HepG2 (cell line): ENCODE measurements around the gene ZNF620. TPM values are rescaled to one million over a fixed set of nuclear protein-coding genes. Genes with fewer than 3 reads are reported as not detected.

Experiments
- GFI1 ChIP-seq: sonication (generic); formaldehyde crosslinking; IDR thresholded peaks from 2 replicates; pipeline ENCODE4 v1.5.0; 2020; ENCODE audit warnings: missing genetic modification reagents, mild to moderate bottlenecking, borderline replicate concordance
- HMGXB4 ChIP-seq, 2 experiments: sonication (generic) in 1 of 2; formaldehyde crosslinking in 1 of 2; IDR thresholded peaks; 2 replicates each; pipeline versions ENCODE4 v1.4.0 to v1.6.1; 2018 to 2020; ENCODE audit warnings: missing genetic modification reagents in 2 of 2, borderline replicate concordance in 1 of 2, low read depth in 1 of 2, mild to moderate bottlenecking in 1 of 2, missing biosample characterization in 1 of 2
- NCOA1 ChIP-seq: sonication (generic); formaldehyde crosslinking; IDR thresholded peaks from 2 replicates; pipeline ENCODE4 v1.9.0; 2021; ENCODE audit warnings: missing genetic modification reagents
- NFE2 ChIP-seq: sonication (generic); formaldehyde crosslinking; IDR thresholded peaks from 2 replicates; pipeline ENCODE4 v1.4.0; 2020; ENCODE audit warnings: missing genetic modification reagents
- ZBED4 ChIP-seq: sonication (generic); formaldehyde crosslinking; IDR thresholded peaks from 2 replicates; pipeline ENCODE4 v1.4.0; 2020; ENCODE audit warnings: missing genetic modification reagents, borderline replicate concordance
- ZBTB37 ChIP-seq: sonication (generic); formaldehyde crosslinking; IDR thresholded peaks from 2 replicates; pipeline ENCODE4 v1.4.0; 2020; ENCODE audit warnings: mild to moderate bottlenecking, missing genetic modification reagents
- ZBTB7B ChIP-seq: sonication (generic); formaldehyde crosslinking; IDR thresholded peaks from 2 replicates; pipeline ENCODE4 v1.4.0; 2020; ENCODE audit warnings: missing genetic modification reagents
- ZFP82 ChIP-seq: sonication (generic); formaldehyde crosslinking; IDR thresholded peaks from 2 replicates; pipeline ENCODE4 v1.5.1; 2020; ENCODE audit warnings: mild to moderate bottlenecking, missing genetic modification reagents, borderline replicate concordance
- ZNF496 ChIP-seq: sonication (generic); formaldehyde crosslinking; IDR thresholded peaks from 2 replicates; pipeline ENCODE4 v1.8.1; 2023; ENCODE audit warnings: mild to moderate bottlenecking, moderate library complexity, missing genetic modification reagents; ENCODE audit not compliant: insufficient replicate concordance
- ZNF691 ChIP-seq: sonication (generic); formaldehyde crosslinking; IDR thresholded peaks from 2 replicates; pipeline ENCODE4 v1.4.0; 2020; ENCODE audit warnings: missing genetic modification reagents, low read depth, mild to moderate bottlenecking, borderline replicate concordance
- polyA plus RNA-seq, 8 experiments: library from polyadenylated mRNA; depleted of rRNA in 3 of 8; stranded (reverse) in 7 of 8; unstranded in 1 of 8; fragments of >200 nt; fragmentation: Illumina TruSeq in 4 of 8; extraction: Trizol in 4 of 8; gene quantifications; 2 replicates each; pipeline versions ENCODE4 v1.2.1 to v1.2.3, GENCODE V29; 2011 to 2016; ENCODE audit warnings: low read depth in 4 of 8, missing spikeins in 1 of 8, mixed read lengths in 1 of 8; ENCODE audit not compliant: insufficient read depth in 1 of 8
- total RNA-seq, 5 experiments: library from RNA; depleted of rRNA; stranded (reverse); fragments of >200 nt; fragmentation: Illumina TruSeq; extraction: Trizol; gene quantifications; 2 replicates each; pipeline ENCODE4 v1.2.3, GENCODE V29; 2016; ENCODE audit warnings: low read depth in 1 of 5
- TF ChIP-seq, protein P1 (sequence below): sonication (generic); formaldehyde crosslinking; IDR thresholded peaks from 2 replicates; pipeline ENCODE4 v1.8.0; 2022; ENCODE audit warnings: missing genetic modification reagents, mild to moderate bottlenecking, borderline replicate concordance
- TF ChIP-seq, protein P2 (sequence below): sonication (generic); formaldehyde crosslinking; IDR thresholded peaks from 2 replicates; pipeline ENCODE4 v1.5.0; 2020; ENCODE audit warnings: missing genetic modification reagents, mild to moderate bottlenecking, borderline replicate concordance
- TF ChIP-seq, protein P3 (sequence below): sonication (generic); formaldehyde crosslinking; IDR thresholded peaks from 2 replicates; pipeline ENCODE4 v1.9.0; 2021; ENCODE audit warnings: missing genetic modification reagents, borderline replicate concordance

ZNF620 gene
- total and polyA plus RNA-seq, 2 of the 13 experiments (the other 11 are each of a cell fraction or from before 2014, with no cell fraction given) = 2.3 to 12.2 TPM

DNA sequence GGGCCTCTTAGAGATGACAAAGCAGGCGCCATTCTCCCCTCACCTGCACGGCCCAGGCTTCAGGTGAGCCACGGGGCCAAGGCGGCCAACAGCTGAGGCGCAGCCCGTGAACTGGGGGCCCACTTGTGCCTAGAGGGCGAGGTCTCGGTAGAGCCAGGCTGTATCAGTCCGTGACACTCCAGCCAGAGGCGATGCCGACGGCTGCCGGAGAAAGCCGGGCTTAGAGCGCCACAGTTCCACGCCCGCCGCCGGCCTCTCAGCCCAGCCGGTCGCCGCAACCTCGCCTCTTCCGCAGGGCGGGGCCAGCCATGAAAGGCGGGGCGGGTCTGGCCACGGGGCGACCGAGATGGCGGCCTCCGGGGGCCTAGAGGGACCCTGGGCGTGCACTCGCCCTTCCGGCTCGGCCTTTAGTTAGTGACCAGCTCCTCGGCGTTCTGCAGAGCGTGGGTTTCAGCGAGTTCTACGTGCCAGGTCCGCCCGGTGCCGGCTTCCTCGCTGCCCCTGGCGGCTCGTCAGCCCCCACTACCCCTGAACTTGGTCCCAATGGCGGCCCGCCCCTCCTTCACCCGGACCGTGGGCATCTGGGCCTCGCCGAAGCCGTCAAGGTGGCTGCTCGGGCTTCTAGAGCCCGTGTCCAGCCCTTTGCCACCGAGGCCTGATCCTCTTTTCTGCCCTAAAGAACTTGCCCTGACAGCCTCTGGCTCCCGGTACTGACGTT is 18.9 kb downstream of the ZNF620 start, which contains the start of gene ZNF621 (continued):
- TF ChIP-seq ZBED4 (CRISPR knock-in tag) = peak; percentile 86; the same call in 1 of the 2 replicates
- TF ChIP-seq ZBTB7B (CRISPR knock-in tag) = peak; percentile 91
- peak; percentile 49; the same call in 1 of the 2 replicates for TF ChIP-seq ZNF691 (CRISPR knock-in tag)
- TF ChIP-seq ZBTB37 (CRISPR knock-in tag) = 0 out of 2 replicates have a peak, but pooled peaks have one; percentile 28
- peak; percentile 18; the same call in 1 of the 2 replicates for TF ChIP-seq GFI1 (CRISPR knock-in tag)
- TF ChIP-seq, protein P1, sequence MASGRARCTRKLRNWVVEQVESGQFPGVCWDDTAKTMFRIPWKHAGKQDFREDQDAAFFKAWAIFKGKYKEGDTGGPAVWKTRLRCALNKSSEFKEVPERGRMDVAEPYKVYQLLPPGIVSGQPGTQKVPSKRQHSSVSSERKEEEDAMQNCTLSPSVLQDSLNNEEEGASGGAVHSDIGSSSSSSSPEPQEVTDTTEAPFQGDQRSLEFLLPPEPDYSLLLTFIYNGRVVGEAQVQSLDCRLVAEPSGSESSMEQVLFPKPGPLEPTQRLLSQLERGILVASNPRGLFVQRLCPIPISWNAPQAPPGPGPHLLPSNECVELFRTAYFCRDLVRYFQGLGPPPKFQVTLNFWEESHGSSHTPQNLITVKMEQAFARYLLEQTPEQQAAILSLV = 0 out of 2 replicates have a peak, but pooled peaks have one; percentile 37
- TF ChIP-seq, protein P2, sequence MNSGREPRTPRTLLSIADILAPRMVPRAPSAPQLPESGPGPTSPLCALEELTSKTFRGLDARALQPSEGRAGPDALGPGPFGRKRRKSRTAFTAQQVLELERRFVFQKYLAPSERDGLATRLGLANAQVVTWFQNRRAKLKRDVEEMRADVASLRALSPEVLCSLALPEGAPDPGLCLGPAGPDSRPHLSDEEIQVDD = peak; percentile 83; the same call in 1 of the 2 replicates
- TF ChIP-seq ZNF496 (CRISPR knock-in tag) = no peak
- TF ChIP-seq NFE2 (CRISPR knock-in tag) = no peak
- TF ChIP-seq HMGXB4 (CRISPR knock-in tag; IDR thresholded peaks at IDR 0.05; ENCODE audit: borderline replicate concordance in 1 of 2, low read depth in 1 of 2) = peak; percentile 74 to 87
- TF ChIP-seq ZFP82 (CRISPR knock-in tag) = peak; percentile 83; the same call in 1 of the 2 replicates
- no peak for TF ChIP-seq NCOA1 (CRISPR knock-in tag)
- TF ChIP-seq, protein P3, sequence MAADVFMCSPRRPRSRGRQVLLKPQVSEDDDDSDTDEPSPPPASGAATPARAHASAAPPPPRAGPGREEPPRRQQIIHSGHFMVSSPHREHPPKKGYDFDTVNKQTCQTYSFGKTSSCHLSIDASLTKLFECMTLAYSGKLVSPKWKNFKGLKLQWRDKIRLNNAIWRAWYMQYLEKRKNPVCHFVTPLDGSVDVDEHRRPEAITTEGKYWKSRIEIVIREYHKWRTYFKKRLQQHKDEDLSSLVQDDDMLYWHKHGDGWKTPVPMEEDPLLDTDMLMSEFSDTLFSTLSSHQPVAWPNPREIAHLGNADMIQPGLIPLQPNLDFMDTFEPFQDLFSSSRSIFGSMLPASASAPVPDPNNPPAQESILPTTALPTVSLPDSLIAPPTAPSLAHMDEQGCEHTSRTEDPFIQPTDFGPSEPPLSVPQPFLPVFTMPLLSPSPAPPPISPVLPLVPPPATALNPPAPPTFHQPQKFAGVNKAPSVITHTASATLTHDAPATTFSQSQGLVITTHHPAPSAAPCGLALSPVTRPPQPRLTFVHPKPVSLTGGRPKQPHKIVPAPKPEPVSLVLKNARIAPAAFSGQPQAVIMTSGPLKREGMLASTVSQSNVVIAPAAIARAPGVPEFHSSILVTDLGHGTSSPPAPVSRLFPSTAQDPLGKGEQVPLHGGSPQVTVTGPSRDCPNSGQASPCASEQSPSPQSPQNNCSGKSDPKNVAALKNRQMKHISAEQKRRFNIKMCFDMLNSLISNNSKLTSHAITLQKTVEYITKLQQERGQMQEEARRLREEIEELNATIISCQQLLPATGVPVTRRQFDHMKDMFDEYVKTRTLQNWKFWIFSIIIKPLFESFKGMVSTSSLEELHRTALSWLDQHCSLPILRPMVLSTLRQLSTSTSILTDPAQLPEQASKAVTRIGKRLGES (CRISPR knock-in tag) = no peak
